Upper lobe of left lung (tissue), 4 donors: ENCODE results near the gene PPM1H.

Source experiments
- CTCF ChIP-seq, 6 experiments: fragments of 450-650 bp in 4 of 6; fragments of 200-600 bp in 2 of 6; sonication (generic) in 2 of 6; IDR thresholded peaks; one replicate each; pipeline ENCODE4 v1.5.1; 2016 to 2019; ENCODE audit warnings: antibody characterized with exemption in 6 of 6
- EP300 ChIP-seq, 4 donors: sonication (generic); formaldehyde crosslinking; IDR thresholded peaks; one replicate each; pipeline ENCODE4 v1.5.1; 2017; ENCODE audit warnings: antibody characterized with exemption in 4 of 4, control low read depth in 2 of 4
- POLR2AphosphoS5 ChIP-seq, 2 donors: sonication (generic); formaldehyde crosslinking; IDR thresholded peaks; one replicate each; pipeline ENCODE4 v1.5.1; 2017; ENCODE audit warnings: antibody characterized with exemption in 2 of 2

- TF ChIP-seq CTCF (IDR thresholded peaks at IDR 0.05) (no peak), POLR2AphosphoS5 (IDR thresholded peaks at IDR 0.05) (no peak), EP300 (IDR thresholded peaks at IDR 0.05) (no peak)
These were observed 4.2 kb downstream of the PPM1H start for GRCh38 chr12:62930546-62931425.
